HG02759 (cell line): ENCODE measurements around the gene ZCWPW1.
"Not testable (repeated sequence)": the region's sequence is repeated elsewhere in the genome, so short reads cannot be mapped to it uniquely, and the experiment has no call there.

Source experiments
- ATAC-seq: cut with Tn5 transposase; IDR thresholded peaks from one replicate; pipeline ENCODE4 v1.9.1; 2021; ENCODE audit warnings: mild to moderate bottlenecking, moderate library complexity; ENCODE audit not compliant: unreplicated experiment

The ZCWPW1 gene

DNA sequence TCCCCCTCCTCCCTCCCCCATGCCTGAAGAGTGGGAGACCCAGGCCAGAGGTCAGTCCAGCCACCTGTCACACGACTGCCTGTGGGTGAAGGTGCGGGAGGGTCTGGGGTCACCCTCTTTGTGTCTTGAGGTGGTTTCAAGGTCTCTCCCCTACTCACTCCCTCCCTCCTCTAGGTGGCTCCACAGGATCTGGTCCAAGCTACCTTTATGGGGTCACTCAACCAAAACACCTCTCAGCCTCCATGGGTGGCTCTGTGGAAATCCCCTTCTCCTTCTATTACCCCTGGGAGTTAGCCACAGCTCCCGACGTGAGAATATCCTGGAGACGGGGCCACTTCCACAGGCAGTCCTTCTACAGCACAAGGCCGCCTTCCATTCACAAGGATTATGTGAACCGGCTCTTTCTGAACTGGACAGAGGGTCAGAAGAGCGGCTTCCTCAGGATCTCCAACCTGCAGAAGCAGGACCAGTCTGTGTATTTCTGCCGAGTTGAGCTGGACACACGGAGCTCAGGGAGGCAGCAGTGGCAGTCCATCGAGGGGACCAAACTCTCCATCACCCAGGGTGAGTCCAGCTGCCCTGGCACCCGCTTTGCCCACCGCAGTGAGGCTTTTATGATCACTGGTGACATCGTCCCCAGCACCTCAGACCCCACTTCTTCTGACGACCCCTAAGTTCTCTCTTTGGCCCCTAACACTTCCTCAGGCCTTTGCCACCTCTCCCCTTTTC is 54.5 kb downstream of the ZCWPW1 start:
- ATAC-seq: peak; percentile 39

DNA sequence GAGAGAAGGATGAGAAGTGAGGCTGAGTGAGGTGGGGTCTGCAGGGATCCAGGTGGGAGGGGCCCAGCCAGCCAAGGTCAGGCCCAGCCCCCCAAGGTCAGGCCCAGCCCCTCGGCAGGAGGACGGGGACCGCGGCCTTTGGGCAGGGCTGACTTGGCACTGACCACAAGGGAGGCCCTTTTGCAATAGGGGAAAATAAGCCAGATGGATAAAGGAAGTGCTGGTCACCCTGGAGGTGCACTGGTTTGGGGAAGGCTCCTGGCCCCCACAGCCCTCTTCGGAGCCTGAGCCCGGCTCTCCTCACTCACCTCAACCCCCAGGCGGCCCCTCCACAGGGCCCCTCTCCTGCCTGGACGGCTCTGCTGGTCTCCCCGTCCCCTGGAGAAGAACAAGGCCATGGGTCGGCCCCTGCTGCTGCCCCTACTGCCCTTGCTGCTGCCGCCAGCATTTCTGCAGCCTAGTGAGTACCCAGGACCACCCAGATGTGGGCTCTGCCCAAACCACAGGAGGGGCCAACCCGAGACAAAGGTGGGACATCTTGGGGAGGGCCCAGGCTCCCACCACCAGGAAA is 55.2 kb downstream of the ZCWPW1 start, which contains the start of gene PILRA:
TSS of gene PILRA (plus strand) at position 227 of the 571 bp plus-strand sequence. CDS start at position 397, 170 bp downstream.
- ATAC-seq: no peak

DNA sequence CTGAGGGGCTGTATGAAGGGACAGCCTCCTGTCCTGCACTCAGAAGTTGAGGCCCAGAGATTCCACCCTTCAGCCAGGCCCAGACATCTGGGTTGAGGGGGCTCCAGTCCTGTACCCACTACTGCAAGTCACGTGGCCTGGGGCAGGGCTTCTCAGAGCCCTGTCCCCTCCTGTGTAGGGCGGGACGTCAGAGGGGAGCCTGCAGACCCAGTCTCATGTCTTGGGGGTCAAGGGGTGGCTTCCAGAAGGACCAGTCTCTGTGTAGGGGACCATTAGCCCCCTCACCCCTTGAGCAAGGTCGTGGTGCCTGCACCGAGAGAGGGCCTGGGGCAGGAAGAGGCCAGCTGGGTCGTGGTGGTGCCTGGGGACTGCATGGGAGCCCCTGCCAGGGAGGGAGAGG is 55.8 kb downstream of the ZCWPW1 start:
- no peak for ATAC-seq

DNA sequence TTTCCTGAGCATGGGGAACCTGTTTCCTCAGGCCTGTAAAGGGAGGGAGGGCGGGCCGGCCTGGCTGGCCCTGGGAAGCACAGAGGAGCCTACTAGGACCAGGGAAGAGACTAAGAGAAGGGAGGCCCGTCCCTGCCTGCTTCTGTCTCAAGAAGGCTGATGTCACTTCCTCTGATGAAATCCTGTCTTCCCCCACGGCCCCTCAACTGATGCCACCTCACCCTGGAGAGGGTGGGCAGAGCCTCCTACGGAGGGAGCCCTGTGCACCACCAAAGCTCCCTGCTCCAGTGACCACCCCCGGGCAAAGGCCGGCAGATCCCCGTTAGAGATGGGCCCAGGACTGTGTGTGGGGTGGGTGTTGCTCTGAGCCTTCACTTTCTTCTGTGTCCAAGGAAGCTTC is 56.2 kb downstream of the ZCWPW1 start:
- no peak for ATAC-seq

DNA sequence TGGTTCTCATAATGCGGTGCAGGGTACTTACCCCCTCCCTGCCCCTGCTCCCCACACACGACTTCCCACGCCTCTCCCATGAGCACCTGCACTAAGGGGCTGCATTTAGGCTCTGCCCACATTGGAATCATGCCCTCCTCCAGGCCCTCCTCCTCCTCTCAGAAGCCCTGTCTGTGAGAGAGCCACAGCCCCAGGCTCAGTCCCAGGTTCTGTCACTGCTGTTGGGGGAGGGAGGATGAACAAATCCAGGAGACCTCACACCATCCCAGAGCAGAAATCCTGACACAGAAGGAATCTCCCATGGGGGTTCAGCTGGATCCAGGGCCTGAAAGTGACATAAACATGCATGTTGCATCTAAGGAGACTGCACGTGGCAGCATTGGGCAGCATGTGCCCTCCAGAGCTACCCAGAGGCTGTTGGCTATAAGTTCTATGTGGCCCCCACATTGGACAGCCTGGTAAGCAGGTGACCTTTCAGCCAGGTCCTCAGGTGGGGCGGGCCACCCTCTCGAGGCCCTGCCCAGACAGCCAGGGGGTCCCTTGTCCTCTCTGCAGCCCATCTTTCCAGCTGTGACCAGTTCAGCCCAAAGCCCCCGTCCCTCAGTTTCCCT is 56.8 kb downstream of the ZCWPW1 start:
- ATAC-seq: no peak

DNA sequence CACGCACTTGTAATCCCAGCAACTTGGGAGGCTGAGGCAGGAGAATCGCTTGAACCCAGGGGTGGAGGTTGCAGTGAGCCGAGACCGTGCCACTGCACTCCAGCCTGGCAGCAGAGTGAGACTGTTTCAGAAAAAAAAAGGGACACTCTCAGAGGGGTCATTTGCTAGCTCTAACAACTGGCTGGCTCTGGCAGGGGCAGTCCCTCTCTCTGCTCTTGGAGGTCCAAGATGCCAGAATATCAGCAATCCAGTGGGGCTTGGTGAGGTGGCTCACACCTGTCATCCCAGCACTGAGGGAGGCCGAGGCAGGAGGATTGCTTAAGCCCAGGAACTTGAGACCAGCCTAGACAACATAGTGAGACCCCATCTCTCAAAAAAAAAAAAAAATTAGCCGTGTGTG is 57.8 kb downstream of the ZCWPW1 start:
- ATAC-seq: no peak

DNA sequence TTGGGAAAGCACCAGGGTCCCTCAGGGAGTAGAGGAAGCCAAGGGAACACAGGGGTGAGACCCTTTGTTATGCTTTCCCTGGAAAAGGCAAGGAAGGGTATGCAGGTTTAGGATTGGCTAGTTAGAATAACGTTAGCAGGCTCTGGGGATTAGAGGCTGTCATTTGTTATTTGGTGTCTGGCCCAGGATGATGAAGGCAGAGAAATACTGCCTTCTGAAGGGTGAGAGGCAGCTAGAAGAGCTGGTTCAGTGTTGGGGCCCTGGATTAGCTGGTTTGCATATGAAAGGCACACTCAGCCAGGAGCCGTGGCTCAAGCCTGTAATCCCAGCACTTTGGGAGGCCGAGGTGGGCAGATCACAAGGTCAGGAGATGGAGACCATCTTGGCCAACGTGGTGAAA is 58.2 kb downstream of the ZCWPW1 start:
- ATAC-seq: no peak

DNA sequence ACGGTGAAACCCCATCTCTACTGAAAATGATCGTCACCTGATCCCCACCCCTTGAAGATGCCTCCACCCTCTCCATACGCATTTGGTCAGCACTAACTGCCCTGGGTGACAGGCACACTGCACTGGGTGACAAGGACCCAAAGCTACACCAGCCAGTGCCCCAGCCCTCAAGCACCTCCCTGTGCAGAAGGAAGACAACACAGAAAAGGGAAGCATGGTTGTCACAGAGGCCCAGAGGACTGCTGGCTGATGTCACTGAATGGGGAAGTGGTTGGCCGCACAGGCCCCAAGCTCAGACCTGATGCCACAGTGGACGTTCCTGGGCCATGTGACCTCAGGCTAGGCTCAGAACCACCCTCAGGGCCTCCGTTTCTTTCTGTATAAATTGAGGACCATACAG is 59.4 kb downstream of the ZCWPW1 start:
- ATAC-seq: peak; percentile 63

DNA sequence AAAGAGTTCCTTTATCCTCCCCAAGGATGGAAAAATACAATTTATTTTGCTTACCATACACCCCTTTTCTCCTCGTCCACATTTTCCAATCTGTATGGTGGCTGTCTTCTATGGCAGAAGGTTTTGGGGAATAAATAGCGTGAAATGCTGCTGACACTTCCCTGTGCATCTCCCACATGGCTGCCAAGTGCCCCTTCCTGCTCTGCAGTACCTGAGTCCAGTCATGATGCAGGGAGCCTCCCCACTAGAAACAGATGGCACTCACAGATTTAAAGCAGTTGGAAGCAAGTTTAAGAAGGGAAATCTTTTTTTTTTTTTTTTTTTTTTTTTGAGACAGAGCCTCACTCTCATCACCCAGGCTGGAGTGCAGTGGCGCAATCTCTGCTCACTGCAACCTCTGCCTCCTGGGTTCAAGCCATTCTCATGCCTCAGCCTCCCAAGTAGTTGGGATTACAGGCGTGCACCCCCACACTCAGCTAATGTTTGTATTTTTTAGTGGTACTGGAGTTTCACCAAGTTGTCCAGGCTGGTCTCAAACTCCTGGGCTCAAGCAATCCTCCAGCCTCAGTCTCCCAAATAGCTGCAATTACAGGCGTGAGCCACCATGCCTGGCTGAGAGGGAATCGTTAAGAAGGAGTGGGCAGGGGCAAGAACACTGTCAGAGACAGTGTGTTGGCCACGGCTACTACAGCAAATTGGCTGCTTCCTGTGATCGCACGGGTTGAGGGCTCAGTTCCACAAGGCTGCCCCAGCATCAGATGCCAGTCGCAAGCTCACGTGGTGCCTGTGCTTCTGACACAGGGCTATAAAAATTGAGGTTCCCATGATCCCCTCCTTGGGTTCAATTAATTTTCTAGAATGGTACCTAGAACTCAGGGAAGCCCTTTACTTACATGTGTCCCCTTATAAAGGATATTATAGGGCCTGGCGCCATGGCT is 60.6 kb downstream of the ZCWPW1 start:
- ATAC-seq: no peak

DNA sequence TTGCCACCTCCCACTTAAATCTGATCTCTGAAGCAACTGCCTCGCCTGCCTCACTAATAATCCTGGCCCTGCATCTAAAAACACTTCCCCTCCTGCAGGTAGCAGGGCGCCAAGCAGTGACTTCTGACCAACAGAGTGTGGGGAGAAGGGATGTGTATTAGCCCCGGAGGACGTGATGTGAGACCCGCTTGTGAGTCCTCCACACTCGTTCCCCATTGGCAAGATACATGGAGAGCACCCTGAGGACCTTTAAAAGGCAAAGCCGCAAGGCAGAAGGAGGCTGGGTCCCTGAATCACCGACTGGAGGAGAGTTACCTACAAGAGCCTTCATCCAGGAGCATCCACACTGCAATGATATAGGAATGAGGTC is 61.3 kb downstream of the ZCWPW1 start:
- ATAC-seq: no peak

DNA sequence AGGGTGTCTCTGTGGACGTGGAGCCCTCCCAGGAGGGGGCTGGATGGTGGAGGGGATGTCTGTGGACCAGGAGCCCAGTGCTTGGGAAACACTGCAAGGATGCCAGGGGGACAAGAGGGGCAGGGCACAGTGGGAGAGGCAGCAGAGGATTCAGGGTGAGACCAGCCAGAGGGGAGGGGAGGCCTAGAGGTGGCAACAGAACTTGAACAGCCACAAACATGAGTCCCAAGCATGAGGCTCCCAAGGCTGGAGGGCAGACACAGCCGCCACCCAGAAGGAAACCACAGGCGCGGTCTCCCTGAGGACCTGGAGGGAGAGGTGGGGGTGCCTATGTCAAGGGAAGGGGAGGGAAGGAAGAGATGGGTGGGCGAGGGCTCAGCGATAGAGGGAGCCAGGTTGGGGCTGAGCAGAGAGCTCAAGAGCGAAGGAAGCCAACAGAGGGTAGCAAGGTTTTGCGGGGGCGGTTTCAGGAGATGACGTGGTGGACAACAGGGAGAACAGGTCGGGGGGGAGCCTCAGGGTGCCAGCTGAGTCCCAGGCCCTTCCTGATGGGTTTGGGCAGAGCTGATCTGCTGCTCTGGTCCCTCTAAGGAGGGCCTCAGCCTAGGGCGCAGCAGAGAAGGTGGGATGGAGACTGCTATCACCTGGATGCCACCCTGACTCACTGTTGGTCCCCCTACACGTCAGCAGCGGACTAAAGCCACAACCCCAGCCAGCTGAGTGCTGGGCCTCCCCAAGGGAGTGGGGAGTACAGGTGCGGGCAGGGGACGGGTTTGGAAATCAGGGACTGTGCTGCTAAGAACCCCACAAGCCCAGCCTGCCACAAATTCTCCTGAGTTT is 61.9 kb downstream of the ZCWPW1 start:
- ATAC-seq: no peak

DNA sequence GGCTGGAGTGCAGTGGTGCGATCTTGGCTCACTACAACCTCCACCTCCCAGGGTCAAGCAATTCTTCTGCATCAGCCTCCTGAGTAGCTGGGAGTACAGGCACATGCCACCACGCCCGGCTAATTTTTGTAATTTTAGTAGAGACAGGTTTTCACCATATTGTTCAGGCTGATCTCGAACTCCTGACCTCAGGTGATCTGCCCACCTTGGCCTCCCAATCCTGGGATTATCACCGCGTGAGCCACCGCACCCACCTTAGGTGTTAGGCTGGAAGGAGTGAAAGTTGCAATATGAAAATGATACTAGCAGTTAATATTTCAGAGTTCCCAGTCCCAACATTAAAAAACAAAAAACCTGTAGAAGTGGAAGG is 62.5 kb downstream of the ZCWPW1 start:
- not testable (repeated sequence) for ATAC-seq

DNA sequence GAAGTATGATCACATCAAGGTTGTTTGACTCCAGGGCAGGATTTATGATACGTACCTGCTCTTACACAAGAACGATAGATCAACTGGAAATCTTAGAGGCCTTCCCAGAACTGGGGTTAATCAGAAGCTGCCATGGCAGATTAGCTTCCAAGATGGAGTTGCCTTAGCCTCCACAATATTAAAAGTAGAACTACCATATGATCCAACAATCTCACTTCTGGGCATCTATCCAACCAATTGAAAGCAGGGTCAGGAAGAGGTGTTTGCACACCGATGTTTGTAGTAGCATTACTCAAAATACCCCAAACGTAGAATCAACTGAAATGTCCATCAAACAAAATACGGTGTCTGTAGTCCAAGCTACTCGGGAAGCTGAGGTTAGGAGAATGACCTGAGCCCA is 64.0 kb downstream of the ZCWPW1 start:
- ATAC-seq: no peak

DNA sequence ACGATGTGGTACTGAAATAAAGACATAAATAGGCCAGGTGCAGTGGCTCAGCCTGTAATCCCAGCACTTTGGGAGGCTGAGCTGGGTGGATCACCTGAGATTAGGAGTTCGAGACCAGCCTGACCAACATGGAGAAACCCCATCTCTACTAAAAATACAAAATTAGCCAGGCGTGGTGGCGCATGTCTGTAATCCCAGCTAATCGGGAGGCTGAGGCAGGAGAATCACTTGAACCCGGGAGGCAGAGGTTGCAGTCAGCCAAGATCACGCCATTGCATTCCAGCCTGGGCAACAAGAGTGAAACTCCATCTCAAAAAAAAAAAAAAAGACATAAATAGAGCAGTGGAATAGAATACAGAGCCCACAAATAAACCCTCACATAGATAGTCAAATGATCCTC is 64.7 kb downstream of the ZCWPW1 start:
- not testable (repeated sequence) for ATAC-seq

DNA sequence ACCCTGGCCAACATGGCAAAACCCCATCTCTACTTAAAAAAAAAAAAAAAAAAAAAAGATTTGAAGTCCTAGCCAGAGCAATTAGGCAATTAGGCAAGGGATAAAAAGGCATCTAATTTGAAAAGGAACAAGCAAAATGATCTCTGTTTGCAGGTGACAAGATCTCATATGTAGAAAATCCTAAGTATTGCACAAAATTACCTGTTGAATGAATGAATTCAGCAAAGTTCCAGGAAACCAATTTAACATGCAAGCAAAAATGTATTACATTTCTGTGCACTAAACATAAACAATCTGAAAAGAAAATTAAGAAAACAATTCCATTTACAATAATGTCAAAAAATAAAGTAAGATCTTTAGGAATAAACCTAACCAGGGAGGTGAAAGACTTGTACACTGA is 65.4 kb downstream of the ZCWPW1 start:
- ATAC-seq: no peak

DNA sequence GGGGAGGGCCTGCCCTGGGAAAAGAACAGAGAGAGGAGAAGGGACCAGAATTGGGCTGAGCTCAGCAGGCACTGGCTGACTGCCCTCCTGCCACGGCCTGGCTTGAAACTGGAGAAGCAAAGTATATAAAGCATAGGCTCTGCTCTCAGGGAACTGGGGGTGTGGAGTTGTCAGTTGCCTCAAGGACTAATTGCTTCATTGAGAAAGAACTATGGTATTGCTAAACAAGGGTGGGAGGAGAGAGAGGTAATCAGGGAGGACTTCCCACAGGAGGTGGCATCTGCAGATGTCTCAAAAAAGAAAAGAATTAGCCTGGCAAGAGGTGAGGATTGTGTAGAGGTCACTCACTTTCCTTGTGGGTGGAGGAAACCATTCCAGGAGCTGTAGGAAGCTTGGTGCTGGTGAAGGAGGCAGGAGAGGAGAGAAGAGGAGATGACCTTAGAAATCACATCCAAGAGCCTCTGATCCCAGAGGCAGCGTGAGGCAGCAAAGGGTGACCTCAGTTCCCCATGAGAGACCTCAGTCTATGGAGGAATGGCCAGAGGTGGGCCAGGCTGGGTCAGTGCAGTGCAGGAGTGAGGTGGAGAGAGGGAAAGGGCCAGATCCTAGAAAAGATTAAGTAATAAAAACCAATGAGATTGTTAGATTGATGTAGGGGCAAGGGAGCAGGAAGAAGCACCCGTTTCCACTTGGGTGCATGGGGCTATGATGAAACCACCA is 68.2 kb downstream of the ZCWPW1 start:
- ATAC-seq: no peak

DNA sequence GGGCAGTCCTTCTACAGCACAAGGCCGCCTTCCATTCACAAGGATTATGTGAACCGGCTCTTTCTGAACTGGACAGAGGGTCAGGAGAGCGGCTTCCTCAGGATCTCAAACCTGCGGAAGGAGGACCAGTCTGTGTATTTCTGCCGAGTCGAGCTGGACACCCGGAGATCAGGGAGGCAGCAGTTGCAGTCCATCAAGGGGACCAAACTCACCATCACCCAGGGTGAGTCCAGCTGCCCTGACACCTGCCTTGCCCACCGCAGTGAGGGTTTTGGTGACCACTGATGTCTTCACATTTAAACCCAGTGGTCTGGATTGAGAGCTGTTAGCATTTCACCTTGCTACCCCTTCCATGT is 69.7 kb downstream of the ZCWPW1 start:
- no peak for ATAC-seq

DNA sequence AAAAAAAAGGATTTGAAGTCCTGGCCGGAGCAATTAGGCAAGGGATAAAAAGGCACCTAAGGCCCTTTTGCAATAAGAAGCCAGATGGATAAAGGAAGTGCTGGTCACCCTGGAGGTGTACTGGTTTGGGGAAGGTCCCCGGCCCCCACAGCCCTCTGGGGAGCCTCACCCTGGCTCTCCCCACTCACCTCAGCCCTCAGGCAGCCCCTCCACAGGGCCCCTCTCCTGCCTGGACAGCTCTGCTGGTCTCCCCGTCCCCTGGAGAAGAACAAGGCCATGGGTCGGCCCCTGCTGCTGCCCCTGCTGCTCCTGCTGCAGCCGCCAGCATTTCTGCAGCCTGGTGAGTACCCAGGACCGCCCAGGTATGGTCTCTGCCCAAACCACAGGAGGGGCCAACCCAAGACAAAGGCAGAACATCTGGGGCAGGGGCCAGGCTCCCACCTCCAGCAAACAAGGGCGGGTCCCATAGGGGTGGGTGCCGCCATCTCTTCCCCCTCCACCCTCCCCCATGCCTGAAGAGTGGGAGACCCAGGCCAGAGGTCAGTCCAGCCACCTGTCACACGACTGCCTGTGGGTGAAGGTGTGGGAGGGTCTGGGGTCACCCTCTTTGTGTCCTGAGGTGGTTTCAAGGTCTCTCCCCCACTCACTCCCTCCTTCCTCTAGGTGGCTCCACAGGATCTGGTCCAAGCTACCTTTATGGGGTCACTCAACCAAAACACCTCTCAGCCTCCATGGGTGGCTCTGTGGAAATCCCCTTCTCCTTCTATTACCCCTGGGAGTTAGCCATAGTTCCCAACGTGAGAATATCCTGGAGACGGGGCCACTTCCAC is 70.3 kb downstream of the ZCWPW1 start, which contains the start of gene PILRB:
TSS of gene PILRB (plus strand) at position 91 of the 830 bp plus-strand sequence. CDS start at position 277, 186 bp downstream.
- no peak for ATAC-seq

DNA sequence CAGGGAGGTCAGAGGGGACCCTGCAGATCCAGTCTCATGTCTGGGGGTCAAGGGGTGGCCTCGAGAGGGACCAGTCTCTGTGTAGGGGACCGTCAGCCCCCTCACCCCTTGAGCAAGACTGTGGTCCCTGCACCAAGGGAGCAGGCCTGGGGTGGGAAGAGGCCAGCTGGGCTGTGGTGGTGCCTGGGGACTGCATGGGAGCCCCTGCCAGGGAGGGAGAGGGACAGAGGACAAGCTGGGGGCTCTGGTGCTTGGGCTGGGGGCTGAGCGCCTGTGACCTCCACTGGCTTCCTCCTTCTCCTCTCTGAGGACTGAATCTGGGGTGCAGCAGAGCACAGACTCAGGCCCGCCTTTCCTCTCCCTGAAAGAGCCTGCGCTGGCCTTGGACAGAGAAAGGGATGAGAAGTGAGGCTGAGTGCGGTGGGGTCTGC is 71.4 kb downstream of the ZCWPW1 start:
- no peak for ATAC-seq
